DMS 273 (cell line): ENCODE data around the gene CREB3L2.

ENCODE experiments used
- DNase-seq: peaks from one replicate; lab custom pipeline; 2025; ENCODE audit not compliant: unreplicated experiment; lab: John Stamatoyannopoulos, UW

CREB3L2 gene

GRCh38 chr7:137878333-137878961 is 123.4 kb downstream of the CREB3L2 start:
- no peak for DNase-seq

- DNase-seq, result no peak
Observed at GRCh38 chr7:137877027-137877675, 124.7 kb downstream of the CREB3L2 start.

- DNase-seq, result no peak
Observed at GRCh38 chr7:137875746-137876145, 126.1 kb downstream of the CREB3L2 start.

GRCh38 chr7:137873979-137874777 is 127.7 kb downstream of the CREB3L2 start:
- DNase-seq, result peak; percentile 12

GRCh38 chr7:137873524-137873923 is 128.4 kb downstream of the CREB3L2 start:
- DNase-seq, result no peak

GRCh38 chr7:137871170-137871915 is 130.5 kb downstream of the CREB3L2 start:
- DNase-seq, result peak; percentile 42

GRCh38 chr7:137870684-137871083 is 131.2 kb downstream of the CREB3L2 start:
- DNase-seq, result peak; percentile 42

- no peak for DNase-seq
Observed at GRCh38 chr7:137870078-137870477, 131.8 kb downstream of the CREB3L2 start.

GRCh38 chr7:137869260-137869659 is 132.6 kb downstream of the CREB3L2 start:
- no peak for DNase-seq

GRCh38 chr7:137867289-137867688 is 134.6 kb downstream of the CREB3L2 start:
- DNase-seq, result no peak

GRCh38 chr7:137865764-137866163 is 136.1 kb downstream of the CREB3L2 start:
- DNase-seq, result no peak

- DNase-seq, result no peak
Observed at GRCh38 chr7:137862964-137863363, 138.9 kb downstream of the CREB3L2 start.

GRCh38 chr7:137862358-137862757 is 139.5 kb downstream of the CREB3L2 start:
- no peak for DNase-seq

- DNase-seq, result no peak
Observed at GRCh38 chr7:137860542-137860941, 141.3 kb downstream of the CREB3L2 start.

GRCh38 chr7:137853053-137853452 is 148.8 kb downstream of the CREB3L2 start:
- no peak for DNase-seq

- no peak for DNase-seq
Observed at GRCh38 chr7:137852108-137852507, 149.8 kb downstream of the CREB3L2 start.

GRCh38 chr7:137850972-137851945 is 150.6 kb downstream of the CREB3L2 start:
- DNase-seq, result no peak

GRCh38 chr7:137850571-137850970 is 151.3 kb downstream of the CREB3L2 start:
- no peak for DNase-seq

- DNase-seq, result peak; percentile 17
Observed at GRCh38 chr7:137848095-137848494, 153.8 kb downstream of the CREB3L2 start.

GRCh38 chr7:137847568-137848050 is 154.3 kb downstream of the CREB3L2 start:
- peak; percentile 42 for DNase-seq
